Measurements from ENCODE around the gene HADHB.

HADHB gene

GRCh38 chr2:26244309-26245230 is at the start of gene HADHB, which contains the start of gene HADHA:
Gene HADHB, plus strand, starts transcription at chr2:26244939. Its CDS starts 9,316 bp downstream, at chr2:26254255.
Gene HADHA, minus strand, starts transcription at chr2:26244632. Its CDS starts 36 bp downstream, at chr2:26244596.
- DNase-seq (ENCODE audit: low read depth), result peak; percentile 74

DNA sequence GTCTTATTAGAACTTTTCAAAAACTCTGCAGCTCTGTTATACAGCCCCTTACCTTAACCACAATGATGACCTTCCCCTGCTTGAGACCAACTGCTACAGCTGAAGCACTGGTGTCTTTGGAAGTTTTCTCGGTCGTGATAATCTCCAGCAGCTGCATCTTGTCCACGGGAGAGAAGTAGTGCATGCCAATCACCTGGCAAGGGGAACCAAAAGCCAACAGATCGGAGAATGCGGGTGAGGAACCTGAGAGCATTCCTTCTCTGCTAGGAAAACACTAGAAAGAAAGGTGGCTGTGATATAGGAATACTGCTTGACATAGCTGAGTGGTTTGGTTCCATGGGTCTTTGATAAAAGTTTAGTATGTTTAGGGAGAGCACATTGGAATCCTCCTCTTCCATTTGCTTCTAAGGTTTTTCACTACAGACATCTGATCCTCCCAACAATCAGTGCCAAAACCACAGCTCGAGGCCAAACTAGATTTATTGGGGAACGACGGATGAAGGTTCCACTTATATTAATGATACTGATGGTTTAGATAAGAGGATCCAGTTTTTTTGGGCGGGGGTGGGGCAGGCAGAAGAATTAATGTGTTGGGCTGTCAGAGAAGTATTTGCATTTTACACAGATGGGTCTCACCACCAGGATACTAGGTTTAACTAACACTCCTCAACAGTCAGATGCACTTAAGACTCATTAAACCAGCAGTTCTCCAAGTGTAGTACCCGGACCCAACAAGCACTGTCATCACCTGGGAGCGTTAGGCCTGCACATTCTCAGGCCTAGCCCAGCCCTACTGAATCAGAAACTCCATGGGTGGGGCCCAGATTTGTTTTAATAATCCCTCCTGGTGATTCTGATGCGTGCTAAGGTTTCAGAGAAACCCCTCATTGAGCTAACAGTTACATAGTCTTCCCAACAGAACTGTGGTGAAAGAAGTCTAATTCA is 49.4 kb upstream of the HADHB start:
- no peak for DNase-seq (ENCODE audit: low read depth)

DNA sequence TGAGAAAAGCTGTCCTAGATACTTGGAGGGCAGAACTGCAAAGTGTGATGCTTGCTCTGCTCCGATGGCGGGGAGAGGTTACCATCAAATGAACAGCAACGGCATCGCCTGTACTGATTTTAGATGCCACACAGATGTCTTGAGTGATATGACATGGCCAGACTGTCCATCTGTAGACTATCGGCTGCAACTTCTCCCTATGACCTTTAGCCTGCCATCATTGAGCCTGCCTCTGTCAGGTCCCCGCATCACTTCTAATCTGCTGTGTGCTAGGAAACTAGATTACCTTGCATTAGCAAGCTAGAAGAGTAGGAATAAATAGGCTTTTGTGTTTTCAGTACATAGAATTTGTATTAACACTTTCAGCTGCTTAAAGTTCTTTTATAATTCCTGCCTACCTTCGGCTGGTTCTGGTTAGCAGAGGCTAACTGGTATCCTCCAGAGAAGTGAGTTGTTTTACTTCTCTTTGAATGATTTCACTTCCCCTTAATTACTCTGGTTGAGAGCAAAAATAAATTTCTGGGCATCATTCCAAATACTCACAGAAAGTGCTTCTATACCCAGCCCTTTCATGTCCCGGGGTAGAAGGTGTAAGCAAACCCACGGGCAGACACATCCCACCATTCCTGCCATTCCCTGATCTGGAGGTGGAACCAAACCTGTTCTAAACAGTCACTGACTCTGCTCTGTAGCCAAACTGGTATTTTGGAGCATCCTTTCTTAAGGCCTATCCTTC is 47.9 kb upstream of the HADHB start:
- DNase-seq (ENCODE audit: low read depth), result no peak

DNA sequence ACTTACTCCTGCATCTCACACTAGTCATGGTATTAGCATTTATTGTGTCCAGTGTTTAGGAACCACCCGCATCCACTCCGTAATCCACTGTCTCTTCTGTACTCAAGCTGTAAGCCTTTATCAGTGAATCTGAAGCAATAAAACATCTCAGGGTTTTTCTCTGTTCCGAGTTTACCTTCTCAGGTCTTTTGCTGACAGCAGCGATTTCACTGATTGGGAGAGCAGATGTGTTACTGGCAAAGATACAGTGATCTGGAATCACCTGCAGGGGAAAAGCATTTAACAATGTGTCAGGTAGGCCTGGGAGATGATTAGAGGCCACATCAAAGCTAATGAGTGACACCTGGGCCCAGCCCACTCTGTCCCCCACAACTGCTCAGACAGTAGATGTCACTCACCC is 47.2 kb upstream of the HADHB start:
- DNase-seq (ENCODE audit: low read depth), result no peak

- no peak for DNase-seq (ENCODE audit: low read depth)
These were observed 41.7 kb upstream of the HADHB start for GRCh38 chr2:26202981-26203490.

DNA sequence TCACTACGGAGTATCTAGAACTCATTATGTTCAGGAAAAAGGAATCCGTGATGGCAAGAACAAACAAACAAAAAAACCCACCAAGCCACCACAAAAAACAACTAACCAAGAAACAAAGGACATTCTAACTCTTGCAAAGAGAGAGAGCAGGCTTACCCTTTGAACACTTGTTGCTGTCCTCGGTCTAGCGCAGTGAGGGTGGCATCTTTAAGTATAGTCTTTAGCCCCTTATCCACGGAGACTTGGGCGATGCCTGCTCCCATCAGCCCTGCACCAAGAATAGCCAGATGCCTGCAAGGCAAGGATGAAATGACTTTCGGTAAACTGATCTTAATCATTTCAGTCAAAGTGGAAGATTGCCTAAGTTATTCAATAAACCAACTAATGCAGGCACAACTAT is 40.8 kb upstream of the HADHB start:
- no peak for DNase-seq (ENCODE audit: low read depth)

GRCh38 chr2:26212011-26212410 is 32.7 kb upstream of the HADHB start:
- no peak for DNase-seq (ENCODE audit: low read depth)

GRCh38 chr2:26214759-26215158 is 30.0 kb upstream of the HADHB start:
- DNase-seq (ENCODE audit: low read depth), result no peak

DNA sequence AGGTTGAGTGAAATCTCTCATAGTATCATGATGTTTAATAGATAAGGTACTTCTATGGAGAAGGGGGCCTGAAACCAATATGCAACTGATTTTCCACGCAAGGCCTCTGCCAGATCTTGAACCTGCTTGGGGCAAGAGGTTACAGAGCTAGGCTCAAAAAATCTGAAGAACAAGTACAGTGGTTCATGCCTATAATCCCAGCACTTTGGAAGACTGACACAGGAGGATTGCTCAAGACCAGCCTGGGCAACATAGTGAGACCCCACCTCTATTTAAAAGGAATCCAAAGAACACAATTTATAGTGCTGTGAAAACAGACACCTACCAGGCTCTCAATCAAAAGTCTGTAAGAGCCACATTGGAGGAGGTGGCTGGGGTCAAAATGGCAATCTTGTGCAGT is 28.9 kb upstream of the HADHB start:
- no peak for DNase-seq (ENCODE audit: low read depth)

DNA sequence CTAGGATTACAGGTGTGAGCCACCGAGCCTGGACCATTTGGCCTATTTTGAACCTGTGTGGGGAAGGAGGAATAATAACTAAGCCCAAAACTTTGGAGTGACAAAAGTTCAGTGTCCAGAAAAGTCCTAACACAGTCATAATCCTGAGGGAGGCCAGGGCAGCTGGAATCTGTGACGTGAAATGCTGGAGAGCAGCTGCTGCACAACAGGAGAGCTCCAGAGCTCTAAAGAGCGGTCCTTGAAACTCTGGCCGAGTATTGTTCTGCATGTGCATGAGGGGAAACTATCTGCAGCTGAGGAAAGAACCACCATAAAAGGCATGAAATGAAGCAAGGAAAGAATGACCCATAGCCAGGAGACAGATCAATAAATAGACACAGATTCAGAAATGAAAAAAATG is 28.2 kb upstream of the HADHB start:
- no peak for DNase-seq (ENCODE audit: low read depth)

- DNase-seq (ENCODE audit: low read depth), result no peak
These were observed 27.0 kb upstream of the HADHB start for GRCh38 chr2:26217720-26218119.

- DNase-seq (ENCODE audit: low read depth), result no peak
These were observed 21.7 kb upstream of the HADHB start for GRCh38 chr2:26223018-26223417.

DNA sequence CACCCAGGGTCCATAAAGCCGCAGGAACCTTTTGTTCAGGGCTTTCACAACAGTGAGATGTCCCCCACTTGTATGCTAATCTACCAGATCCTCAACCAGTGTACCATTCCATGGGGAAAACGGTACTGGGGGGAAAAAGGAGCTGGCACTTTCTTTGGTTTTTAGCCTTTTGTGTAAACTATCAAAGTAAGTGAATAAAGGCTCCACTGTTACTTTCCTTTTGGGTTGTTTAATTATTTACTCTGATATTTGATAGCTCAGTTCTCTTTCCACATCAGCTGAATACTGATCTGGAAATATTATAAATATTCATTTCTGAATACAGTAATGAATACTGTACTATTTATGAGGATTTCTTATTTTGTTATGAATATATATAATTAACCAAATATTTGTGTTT is 20.6 kb upstream of the HADHB start:
- no peak for DNase-seq (ENCODE audit: low read depth)

DNA sequence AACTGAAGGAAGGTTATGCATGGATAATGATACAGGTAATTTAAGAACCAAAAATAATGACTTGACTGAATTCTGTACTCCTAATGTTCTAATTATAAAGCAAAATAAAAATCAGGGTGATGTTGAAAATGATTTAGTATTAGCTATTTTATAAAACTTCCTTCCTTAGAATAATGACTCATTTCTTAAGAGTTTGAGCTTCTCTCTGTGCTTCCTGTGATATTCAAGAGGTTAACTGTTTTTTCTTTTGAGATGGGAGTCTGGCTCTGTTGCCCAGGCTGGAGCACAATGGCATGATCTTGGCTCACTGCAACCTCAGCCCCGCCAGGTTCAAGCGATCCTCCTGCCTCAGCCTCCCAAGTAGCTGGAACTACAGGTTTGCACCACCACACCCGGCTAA is 15.1 kb upstream of the HADHB start:
- DNase-seq (ENCODE audit: low read depth), result no peak

DNA sequence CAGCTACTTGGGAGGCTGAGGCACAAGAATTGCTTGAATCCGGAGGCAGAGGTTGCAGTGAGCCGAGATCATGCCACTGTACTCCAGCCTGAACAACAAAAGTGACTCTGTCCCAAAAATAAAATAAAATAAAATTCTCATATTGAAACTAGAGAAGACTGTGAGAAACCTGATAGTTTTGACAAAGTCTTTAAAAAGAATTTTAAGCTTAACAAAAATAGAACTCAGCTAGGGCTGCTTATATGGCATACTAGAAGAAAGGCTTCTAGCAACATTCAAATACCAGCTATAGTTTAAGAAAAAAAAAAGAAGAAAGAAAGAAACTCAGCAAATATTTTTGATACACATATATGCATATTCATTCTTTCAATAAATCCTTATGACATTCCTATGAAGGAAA is 13.9 kb upstream of the HADHB start:
- no peak for DNase-seq (ENCODE audit: low read depth)

- no peak for DNase-seq (ENCODE audit: low read depth)
These were observed 9.7 kb upstream of the HADHB start for GRCh38 chr2:26235089-26235488.

DNA sequence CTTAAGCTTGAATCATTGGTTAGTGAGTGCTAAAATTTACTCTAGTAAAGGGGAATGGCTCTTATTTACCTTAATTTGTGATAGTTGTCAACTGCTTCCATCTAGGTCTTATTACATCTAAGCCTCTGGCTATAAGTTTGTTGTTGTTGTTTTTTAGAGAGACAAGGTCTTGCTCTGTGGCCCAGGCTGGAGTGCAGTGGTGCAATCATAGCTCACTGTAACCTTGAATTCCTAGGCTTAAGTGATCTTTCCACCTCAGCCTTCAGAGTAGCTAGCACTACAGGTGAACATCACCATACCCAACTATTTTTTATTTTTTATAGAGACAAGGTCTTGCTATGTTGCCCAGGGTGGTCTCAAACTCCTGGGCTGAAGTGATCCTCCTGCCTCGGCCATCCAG is 6.9 kb upstream of the HADHB start:
- DNase-seq (ENCODE audit: low read depth), result no peak

DNA sequence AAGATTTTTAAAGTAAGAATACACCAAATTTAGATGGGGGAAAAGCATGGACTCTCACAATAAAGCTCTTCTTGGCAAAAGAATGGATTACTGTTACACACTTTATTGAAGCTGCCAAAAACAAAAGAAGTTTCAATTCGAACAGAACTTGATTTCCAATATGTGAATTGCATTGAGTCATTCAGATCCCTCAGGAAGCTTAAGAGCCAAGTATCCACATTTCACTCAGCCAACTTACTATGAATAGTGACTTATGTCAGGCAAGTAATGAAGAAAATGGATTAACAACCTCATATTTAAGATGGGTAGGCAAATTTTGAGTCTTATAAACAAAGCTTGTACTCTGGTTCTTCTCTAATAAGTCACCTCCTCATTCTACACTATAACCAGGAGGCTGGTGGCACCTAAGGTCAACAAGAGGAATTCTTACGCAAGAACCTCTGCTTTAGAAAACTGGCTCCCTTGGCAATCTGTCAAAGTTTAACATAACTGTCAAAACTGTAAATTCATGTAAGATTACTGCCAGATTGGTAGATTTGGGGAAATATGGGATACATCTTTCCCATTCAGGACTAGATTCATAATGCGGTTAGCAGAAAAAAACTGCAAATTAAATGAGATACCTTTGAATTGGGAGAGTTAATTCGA is 6.3 kb upstream of the HADHB start:
- DNase-seq (ENCODE audit: low read depth), result no peak

GRCh38 chr2:26241928-26242436 is 2.8 kb upstream of the HADHB start:
- no peak for DNase-seq (ENCODE audit: low read depth)

- DNase-seq (ENCODE audit: low read depth), result no peak
These were observed 1.1 kb upstream of the HADHB start for GRCh38 chr2:26243470-26244308.
